Left renal cortex interstitium (tissue), 4 donors: ENCODE measurements around the gene SORL1. TPM values are rescaled to one million over a fixed set of nuclear protein-coding genes. Genes with fewer than 3 reads are reported as not detected.

ENCODE experiments used
- DNase-seq, 4 donors: peaks; one replicate each; pipeline ENCODE4 v3.0.0-alpha.2; 2013; ENCODE audit warnings: low read depth in 4 of 4, low spot score in 2 of 4, missing footprints in 1 of 4
- polyA plus RNA-seq, 4 donors: library from polyadenylated mRNA; unstranded; fragments of 120-200 nt; gene quantifications; one replicate each; pipeline ENCODE4 v1.2.1, GENCODE V29; 2013; ENCODE audit not compliant: insufficient read length in 4 of 4

The SORL1 gene
- polyA plus RNA-seq, 4 donors = 28.7 to 57.9 (median 35.7) TPM

DNA sequence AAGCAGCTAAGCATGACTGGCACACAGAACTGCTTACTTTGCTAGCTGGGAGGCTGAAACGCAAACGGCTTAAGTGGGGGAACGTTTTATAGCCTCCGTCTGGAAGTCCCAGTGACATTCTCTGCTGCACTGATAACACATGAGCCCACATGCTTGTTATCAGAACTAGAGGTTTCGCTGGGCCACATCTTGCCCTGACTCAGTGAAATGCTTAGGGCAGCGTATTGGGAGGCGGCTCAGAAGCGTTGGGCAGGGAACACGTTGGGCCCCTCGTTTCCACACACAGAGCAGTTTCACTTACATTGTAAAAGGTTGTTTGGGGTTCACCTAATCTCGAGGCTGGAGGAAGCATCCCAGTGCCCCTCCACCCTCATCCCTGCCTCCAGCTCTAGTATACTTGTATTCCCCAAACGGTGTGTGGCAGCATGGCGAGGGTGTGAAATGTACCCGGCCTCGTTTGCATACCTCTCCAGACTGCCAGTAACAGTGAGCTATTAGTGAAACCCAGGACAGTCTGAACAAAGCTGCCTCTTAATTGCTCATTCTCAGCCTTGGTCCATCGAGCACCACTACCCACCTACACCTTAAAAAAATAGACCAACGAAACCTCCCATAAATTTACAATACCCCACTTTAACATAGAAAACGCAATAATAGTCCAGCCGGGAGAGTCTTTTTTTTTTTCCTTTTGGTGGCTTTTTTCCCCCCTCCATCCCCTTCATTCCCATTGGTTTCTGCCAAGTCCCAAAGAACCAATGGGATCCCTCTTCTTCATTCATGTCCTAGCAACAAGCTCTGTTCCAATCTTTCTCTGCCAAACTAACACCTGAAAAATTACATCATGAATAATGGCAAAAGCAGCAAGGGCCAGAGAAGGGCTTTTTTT is 219.4 kb downstream of the SORL1 start:
- peak in 2 of 4 donors; percentile 67 to 82 for DNase-seq

DNA sequence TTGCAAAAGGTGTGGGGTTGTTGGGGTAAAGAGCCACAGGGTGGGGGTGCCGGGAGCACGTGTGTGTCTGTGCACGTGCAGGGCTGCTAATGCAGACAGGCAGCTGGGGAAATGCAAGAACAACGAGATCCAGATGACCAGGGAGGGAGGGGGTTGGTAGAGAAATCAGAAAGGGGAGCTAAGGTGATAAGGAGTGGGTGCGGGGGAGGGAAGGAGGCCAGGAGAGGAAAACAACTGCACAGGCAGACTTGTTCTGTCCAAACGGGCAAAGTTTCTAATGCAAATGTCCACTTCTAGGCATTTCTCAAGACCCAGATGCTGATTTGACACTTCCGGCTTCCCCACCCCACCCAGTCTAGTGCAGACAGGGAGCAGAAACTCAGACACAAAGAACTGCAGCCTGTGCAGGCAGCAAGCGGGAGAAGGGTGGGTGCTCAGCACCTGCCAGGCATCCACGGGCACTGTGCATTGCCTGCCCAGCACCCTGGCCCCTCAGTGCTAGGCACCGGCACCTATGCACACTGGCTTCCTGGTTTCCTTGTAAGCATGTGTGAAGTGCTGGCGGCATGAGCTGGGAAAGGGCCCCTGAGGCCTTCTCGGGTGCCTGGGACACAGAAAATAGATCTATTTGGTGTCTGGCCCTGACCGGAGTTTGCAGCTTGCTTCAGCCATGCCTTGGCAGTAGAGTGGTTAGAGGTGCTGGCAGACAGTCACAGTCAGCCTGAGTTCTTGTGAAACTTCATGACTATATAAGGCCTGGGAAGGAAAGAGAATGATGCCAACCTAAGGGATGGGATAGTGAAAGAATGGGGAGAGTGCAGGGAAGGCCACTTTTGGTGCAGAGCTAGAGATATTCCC is 220.7 kb downstream of the SORL1 start:
- DNase-seq = no peak

DNA sequence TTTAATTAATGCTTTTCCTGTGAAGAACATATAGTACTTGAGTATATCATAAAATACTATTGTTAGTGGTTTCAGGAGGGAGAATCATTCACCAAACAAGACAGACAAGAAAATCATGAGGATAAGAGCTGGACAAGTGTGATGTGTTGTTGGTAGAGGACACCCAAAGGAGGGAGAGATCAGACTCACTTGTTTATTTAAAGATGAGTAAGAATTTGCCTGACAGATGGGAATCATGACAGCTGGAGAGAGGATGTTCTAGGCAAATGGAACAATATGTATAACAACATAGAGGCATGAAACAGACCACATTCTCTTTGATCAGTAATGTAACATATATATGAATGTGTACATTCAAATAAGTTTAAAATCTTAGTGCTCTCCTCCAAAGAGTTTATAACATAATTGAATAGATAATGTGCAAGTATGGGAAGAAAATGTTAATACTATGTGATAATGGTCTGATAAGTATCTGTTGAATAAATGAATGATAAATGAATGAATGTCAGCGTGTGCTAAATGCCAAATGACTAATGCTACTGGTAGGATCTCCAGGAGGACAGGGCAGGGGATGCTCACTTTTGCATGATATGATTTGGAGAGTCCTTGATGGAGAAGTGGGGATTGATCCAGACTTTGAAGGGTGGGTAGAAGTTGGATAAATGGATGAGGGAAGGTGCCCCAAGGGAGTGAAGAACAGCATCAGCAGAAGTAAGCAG is 229.6 kb downstream of the SORL1 start:
- DNase-seq = no peak

Other genes starting within 250 kb of the SORL1 start
- 10 to 100 TPM; 56.5 to 67.3 (median 60.9) TPM for gene SC5D, start 159.5 kb upstream of the SORL1 start, polyA plus RNA-seq